Renal pelvis (tissue), 12 donors: ENCODE data around the gene GABRG1. TPM values are rescaled to one million over a fixed set of nuclear protein-coding genes. Genes with fewer than 3 reads are reported as not detected.

Source experiments
- DNase-seq: peaks from one replicate; pipeline ENCODE4 v3.0.0-alpha.2; 2013
- long read RNA-seq, 16 experiments: transcript quantifications; one replicate each; lab custom pipeline, GENCODE V29; 2026
- polyA plus RNA-seq, 3 donors: library from polyadenylated mRNA; unstranded; fragments of 120-200 nt; gene quantifications; one replicate each; pipeline ENCODE4 v1.2.1, GENCODE V29; 2013; ENCODE audit not compliant: insufficient read length in 3 of 3

The GABRG1 gene
- under 1 TPM; 0.06 to 0.21 (median 0.10) TPM for polyA plus RNA-seq
- long read RNA-seq, donor 1: 0 reads
- long read RNA-seq, donor 2: 0 reads
- long read RNA-seq, donor 3: 0 reads
- long read RNA-seq, donor 4: 0 reads
- long read RNA-seq, donor 5: 0 reads
- long read RNA-seq, donor 6: 0 reads
- long read RNA-seq, donor 7: 0 reads
- long read RNA-seq, donor 8: 0 reads
- long read RNA-seq, donor 9: 0 reads
- long read RNA-seq, donor 10: 0 reads
- long read RNA-seq, donor 11: 0 reads
- long read RNA-seq, donor 12: 0 reads
- long read RNA-seq, donor 13: 0 reads
- long read RNA-seq, donor 14: 0 reads
- long read RNA-seq, donor 15: 0 reads
- long read RNA-seq, donor 16: 0 reads

DNA sequence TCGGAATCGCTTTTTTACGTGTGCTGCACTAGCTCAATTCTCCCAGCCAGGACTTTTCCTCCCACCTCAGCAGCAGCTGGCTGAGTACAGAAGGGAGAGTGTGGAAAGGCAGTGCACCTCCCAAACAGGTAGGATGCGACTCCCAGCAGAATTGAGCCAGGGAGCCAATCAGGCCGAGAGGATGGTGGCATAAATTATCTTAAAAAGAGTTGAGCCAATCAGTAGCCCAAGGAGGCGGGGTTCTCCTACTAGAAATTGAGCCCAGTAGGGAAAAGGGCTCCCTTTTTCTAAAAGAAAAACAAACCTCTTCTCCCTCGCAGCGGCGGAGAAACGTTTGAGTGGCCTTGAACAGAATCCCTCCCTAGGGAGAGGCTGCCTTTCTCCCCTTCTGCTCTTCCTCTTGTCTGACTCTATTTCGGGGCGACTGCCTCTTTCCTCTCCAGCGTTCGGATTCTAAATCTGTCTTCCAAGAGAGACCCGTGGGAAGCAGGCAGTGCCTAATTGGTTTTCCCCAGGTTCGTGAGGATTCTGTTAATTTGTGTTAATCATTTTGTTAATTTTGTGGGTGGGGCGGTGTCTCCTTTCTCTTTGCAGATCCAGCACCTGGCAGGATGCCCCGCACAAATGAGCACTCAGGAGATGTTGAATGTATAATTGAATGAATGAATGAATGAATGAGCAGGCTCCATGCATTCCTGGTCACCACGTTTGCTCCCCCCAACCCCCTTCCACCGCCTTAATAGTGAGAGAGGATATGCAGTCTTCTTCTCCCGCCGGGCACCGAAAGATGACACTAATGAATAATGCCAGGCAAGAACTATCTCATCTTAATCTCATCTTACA lies at the start of gene GABRG1:
TSS of gene GABRG1 (minus strand) at position 142 of the 843 bp plus-strand sequence. CDS start at position 1, 141 bp downstream.
- DNase-seq: no peak

DNA sequence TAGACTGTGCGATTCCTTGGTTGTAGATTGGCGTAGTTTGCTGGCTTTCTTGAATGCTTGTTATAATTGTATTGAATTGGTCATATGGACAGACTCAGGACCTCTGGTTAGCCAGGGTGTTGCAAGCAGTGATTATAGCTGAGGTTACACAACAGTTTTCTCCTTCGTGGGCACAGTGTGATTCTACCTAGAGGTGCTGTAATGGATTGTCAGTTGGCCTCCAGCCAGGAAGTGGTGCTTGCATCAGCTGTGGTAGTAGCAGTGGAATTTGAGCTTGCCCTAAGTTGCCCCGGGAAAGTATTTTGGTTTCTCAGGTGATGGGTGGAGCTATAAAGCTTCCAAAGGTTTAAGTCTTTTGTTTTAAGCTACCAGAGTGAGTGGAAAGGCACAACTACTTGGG lies 23.1 kb upstream of the GABRG1 start:
- no peak for DNase-seq

GRCh38 chr4:46131498-46132057 lies 7.7 kb upstream of the GABRG1 start:
- no peak for DNase-seq

GRCh38 chr4:46124773-46125413 lies 1.0 kb upstream of the GABRG1 start:
- DNase-seq: peak; percentile 52

GRCh38 chr4:46081674-46082073 lies 42.2 kb downstream of the GABRG1 start:
- DNase-seq: no peak

DNA sequence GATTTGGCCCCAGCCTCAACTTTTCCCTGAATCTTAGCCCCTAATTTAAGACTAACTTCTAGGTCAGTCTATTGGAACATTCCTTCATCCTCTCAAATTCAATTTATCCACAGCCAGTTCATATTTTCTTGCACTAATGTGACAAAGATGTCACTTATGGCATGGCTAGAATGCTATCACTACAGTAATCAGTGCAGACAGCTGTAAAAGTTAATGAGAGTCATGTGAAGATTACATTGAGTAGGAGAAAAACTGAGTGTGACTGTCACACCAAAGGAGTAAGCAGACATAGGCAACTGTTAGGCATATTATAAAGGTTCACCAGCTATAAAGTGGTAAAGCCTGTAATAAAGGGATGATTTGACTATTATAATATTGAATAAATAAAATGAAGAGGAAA lies 42.6 kb downstream of the GABRG1 start:
- DNase-seq: no peak

- no peak for DNase-seq
Measured at GRCh38 chr4:46073778-46074177, 50.1 kb downstream of the GABRG1 start.

DNA sequence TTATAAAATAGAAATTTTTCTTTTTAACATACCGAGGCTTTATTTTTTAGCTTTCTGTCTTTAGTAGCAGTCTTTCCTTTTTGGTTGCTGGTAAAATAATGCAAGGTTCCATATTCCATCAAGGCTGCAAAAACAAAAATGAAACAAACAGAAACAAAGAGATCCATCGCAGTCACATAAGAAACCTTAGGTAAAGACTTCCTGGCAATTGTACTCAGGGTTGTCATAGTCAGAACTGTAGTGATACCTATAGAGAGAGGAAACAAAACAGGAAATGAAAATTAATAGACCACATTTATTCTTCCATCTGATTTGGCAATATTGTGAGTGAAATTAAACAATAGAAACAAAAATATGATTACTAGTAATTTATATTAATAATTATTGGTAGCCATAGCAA lies 72.5 kb downstream of the GABRG1 start:
- no peak for DNase-seq

DNA sequence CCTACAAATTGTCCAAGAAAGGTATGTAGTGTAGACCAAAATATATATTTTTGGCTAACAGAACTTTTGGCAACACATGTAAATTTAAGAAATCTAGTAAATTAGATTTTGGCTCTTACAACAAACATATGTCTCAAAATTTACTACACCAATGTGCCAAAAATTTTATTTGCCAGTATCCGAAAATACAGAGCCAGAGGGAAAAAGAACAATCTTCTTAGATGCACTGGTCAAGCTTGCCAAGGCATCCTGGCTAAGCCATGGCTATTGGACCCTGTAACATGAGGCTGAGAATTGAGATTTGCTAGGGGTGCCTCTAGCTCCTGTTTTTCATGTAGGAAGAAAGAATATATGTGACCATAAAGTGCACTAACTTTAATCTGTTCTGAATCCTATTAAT lies 91.8 kb downstream of the GABRG1 start:
- DNase-seq: no peak

- DNase-seq: peak; percentile 4
Measured at GRCh38 chr4:46016306-46016705, 107.5 kb downstream of the GABRG1 start.

- no peak for DNase-seq
Measured at GRCh38 chr4:45992728-45993127, 131.1 kb downstream of the GABRG1 start.

DNA sequence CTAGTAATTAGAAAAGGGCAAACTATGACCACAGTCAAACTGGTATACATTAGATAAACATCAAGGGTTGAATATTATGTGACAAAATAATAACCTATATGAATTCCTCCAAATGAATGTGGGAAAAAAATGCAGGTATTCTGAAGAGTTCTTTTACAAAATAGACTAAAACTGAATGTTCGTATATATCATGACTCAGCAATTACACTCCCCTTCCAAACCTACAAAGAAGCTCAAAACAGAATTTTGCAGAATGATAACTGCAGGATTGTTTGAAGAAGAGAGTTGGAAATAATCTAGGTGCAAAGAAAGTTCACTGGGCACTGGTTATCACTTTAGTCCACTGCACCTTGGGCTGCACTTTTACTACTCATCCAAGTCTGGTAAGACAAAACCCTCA lies 134.1 kb downstream of the GABRG1 start:
- no peak for DNase-seq

GRCh38 chr4:45987858-45988257 lies 136.0 kb downstream of the GABRG1 start:
- no peak for DNase-seq
